ENCODE data around the gene COL21A1. TPM values are rescaled to one million over a fixed set of nuclear protein-coding genes. Genes with fewer than 3 reads are reported as not detected.

Gene COL21A1
- total and polyA plus RNA-seq, 7 donors: 0.24 to 7.1 (median 0.65) TPM

GRCh38 chr6:56278171-56278591 is 30.8 kb upstream of the COL21A1 start:
- no peaks in the 10 kb centered on the region for H3K36me3 ChIP-seq (ENCODE audit: insufficient read depth in 1 of 2, low read depth in 1 of 2)
- no peaks in the 10 kb centered on the region for H3K27me3 ChIP-seq (ENCODE audit: insufficient read depth in 3 of 3, low read length in 2 of 3)
- H3K4me1 ChIP-seq: no peaks in the 10 kb centered on the region
- no peak for TF ChIP-seq CTCF (IDR thresholded peaks at IDR 0.05)
- H3K27ac ChIP-seq: no peak overlapping the region
- WGBS, 3 donors: 57 to 58% (median 58%) methylated on average over 2 of the region's 2 CpGs
- H3K9me3 ChIP-seq: no peaks in the 10 kb centered on the region
- no peak for DNase-seq
- ATAC-seq: no peak
- no peak overlapping the region for H3K4me3 ChIP-seq
- intact Hi-C loops (cut with DNase I): no loop called here

- H3K4me1 ChIP-seq: no peaks in the 10 kb centered on the region
- no peaks in the 10 kb centered on the region for H3K27me3 ChIP-seq (ENCODE audit: insufficient read depth in 3 of 3, low read length in 2 of 3)
- TF ChIP-seq CTCF (IDR thresholded peaks at IDR 0.05): no peak
- no peak overlapping the region for H3K27ac ChIP-seq
- DNase-seq (no peak), ATAC-seq (no peak)
- no peaks in the 10 kb centered on the region for H3K9me3 ChIP-seq
- WGBS, 3 donors: 91 to 100% (median 100%) methylated on average over 1 of the region's 1 CpG
- H3K36me3 ChIP-seq (ENCODE audit: insufficient read depth in 1 of 2, low read depth in 1 of 2): no peaks in the 10 kb centered on the region
- intact Hi-C loops (cut with DNase I): no loop called here
- H3K4me3 ChIP-seq: no peak overlapping the region
Measured at GRCh38 chr6:56270812-56271441, 23.5 kb upstream of the COL21A1 start.

DNA sequence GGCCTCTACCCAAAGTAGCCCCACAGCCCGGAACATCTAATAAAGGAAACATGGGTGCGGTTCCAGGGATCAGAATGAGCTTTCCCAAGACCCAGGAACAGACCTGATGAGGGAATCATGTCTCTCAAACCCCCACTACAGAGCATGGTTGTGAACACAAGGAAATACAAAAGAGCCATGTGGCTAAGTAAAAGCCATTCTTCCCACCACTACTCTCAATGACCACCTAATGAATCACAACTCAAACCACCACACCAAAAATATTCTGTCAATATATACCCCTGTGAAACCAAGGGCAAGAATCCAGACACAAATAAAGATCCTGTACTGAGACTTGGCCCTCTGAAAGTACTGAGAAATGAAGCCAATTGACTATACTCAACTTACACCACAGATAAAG is 20.9 kb upstream of the COL21A1 start:
- H3K4me3 ChIP-seq: no peak overlapping the region
- no peaks in the 10 kb centered on the region for H3K9me3 ChIP-seq
- TF ChIP-seq CTCF (IDR thresholded peaks at IDR 0.05): no peak
- H3K36me3 ChIP-seq (ENCODE audit: insufficient read depth in 1 of 2, low read depth in 1 of 2): no peaks in the 10 kb centered on the region
- DNase-seq (no peak), ATAC-seq (no peak)
- no peaks in the 10 kb centered on the region for H3K27me3 ChIP-seq (ENCODE audit: insufficient read depth in 3 of 3, low read length in 2 of 3)
- H3K27ac ChIP-seq: no peak overlapping the region
- WGBS, 3 donors: 89 to 98% (median 93%) methylated on average over 2 of the region's 2 CpGs
- intact Hi-C loops (cut with DNase I): no loop called here
- H3K4me1 ChIP-seq: no peaks in the 10 kb centered on the region

DNA sequence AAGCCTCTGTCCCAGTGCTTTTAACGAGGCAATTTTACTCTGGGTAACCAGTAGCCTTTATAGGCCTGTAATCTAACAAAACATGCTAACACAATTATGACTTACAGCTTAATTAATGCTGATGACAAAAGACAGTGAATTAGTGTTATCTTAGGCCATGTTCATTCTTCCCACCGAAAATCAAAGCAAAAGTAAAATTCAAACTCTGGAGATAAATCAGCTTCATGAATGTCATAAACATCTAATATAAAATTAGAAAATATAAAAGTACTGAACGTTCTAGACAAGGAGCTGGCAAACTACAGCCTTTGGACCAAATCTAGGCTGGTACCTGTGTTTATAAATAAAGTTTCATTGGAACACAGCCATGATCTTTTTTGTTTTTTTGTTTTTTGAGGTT is 18.6 kb upstream of the COL21A1 start:
- Histone ChIP-seq H3K27me3 (ENCODE audit: insufficient read depth in 3 of 3, low read length in 2 of 3) (no peaks in the 10 kb centered on the region), H3K27ac (no peak overlapping the region), H3K4me1 (no peaks in the 10 kb centered on the region), H3K9me3 (no peaks in the 10 kb centered on the region), H3K4me3 (no peak overlapping the region), H3K36me3 (ENCODE audit: insufficient read depth in 1 of 2, low read depth in 1 of 2) (no peaks in the 10 kb centered on the region)
- no peak for DNase-seq
- 45 to 51% (median 46%) methylated on average over 3 of the region's 3 CpGs for WGBS, 3 donors
- TF ChIP-seq CTCF (IDR thresholded peaks at IDR 0.05): no peak
- intact Hi-C loops (cut with DNase I): no loop called here
- no peak for ATAC-seq

Measured in psoas muscle (tissue), 8 donors.